NCI-H2081 (cell line): ENCODE results near the gene NPIPB2.
"Not testable (repeated sequence)": the region's sequence is repeated elsewhere in the genome, so short reads cannot be mapped to it uniquely, and the experiment has no call there.

Source experiments
- DNase-seq, 2 experiments: peaks; one replicate each; lab custom pipeline; 2025; lab: John Stamatoyannopoulos, UW

NPIPB2 gene

GRCh38 chr16:11957591-11958395 lies 15.9 kb upstream of the NPIPB2 start:
- DNase-seq, result no peak

DNA sequence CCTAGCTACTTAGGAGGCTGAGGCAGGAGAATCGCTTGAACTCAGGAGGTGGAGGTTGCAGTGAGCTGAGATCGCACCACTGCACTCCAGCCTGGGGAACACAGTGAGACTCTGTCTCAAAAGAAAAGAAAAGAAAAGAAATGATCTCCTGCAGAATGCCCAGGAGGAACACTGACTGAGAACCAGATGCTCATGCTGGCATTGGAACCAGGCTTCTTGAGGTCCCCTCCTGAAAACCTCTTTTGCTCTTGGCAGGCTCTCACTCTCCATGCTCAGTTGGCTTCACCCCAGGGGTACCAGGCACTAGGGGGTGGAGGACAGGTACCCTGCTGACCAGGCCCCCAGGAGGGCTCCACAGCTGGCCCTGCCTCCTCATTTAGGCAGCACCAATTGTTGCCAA lies 14.7 kb upstream of the NPIPB2 start:
- DNase-seq, result no peak

DNA sequence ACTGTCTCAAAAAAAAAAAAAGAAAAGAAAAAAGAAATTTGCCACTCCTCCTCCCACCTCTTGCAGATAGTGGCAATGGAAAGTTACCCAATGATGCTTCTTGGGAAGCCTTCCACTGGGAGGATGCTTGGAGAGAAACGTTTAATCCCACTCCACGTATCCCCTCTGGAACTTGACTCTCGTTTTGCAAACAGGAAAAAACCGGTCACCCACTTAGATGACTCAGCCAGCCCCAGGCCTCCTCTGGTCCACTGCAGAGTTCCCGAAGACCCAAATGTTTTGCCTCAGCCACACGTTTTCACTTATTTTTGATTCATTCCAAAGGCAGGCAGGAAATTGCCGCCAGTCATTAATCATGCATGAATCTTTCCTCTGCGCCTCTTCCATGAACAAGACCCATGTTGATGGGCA lies 13.9 kb upstream of the NPIPB2 start:
- no peak for DNase-seq

DNA sequence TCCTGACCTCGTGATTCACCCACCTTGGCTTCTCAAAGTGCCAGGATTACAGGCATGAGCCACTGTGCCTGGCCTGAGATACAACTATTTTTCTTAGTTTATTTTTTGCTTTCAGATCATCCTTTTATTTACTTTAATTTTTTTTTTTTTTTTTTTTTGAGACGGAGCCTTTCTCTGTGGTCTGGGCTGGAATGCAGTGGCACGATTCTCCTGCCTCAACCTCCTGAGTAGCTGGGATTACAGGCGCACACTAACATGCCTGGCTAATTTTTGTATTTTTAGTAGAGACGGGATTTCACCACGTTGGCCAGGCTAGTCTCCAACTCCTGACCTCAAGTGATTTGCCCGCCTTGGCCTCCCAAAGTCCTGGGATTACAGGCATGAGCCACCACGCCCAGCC lies 11.7 kb upstream of the NPIPB2 start:
- not testable (repeated sequence) for DNase-seq

DNA sequence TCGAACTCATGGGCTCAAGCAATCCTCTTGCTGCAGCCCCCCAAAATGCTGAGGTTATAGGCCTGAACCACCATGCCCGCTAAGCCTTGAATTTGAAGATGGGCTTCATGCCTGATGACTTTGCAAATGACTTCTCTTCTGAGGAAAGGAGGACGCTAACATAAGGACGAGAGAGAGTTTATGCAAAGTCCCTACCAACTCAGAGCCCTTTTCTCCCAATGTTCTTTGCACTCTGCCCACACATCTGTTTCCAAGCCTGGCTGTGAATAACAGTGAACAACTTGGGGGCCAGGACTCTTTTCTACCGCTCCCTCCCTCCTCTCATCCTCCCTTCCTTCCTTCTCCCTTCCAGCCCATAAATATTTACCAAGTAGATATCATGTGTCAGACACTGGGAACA lies 8.5 kb upstream of the NPIPB2 start:
- no peak for DNase-seq

GRCh38 chr16:11949527-11949926 lies 7.7 kb upstream of the NPIPB2 start:
- peak in 1 of 2 experiments; percentile 24 for DNase-seq

DNA sequence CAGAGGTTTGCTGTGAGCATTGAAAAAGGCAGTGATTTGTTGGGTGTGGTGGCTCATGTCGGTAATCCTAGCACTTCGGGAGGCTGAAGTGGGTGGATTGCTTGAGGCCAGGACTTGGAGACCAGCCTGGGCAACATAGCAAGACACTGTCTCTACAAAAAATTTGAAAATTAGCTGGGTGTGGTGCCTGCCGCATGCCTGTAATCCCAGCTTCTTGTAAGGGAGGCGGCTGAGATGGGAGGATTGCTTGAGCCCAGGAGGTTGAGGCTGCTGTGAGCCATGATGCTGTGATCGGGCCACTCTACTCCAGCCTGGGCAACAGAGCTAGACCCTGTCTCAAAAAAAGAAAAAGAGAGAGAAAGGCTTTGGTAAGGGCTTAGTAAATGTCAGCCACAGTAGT lies 7.0 kb upstream of the NPIPB2 start:
- no peak for DNase-seq

DNA sequence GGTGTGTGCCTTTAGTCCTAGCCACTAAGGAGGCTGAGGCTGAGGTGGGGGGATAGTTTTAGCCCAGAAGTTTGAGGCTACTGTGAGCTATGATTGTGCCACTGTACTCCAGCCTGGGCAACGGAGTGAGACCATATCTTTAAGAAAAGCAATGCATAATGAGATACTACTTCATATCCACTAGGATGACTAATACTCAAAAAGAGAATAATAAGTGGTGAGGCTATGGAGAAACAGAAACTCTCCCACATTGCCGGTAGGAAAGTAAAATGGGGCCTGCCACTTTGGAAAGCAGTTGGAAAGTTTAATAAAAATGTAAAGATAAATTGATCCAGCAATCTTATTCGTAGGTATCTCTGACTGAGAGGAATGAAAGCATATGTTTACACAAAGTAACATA lies 4.6 kb upstream of the NPIPB2 start:
- no peak for DNase-seq

GRCh38 chr16:11927350-11927749 lies 14.5 kb downstream of the NPIPB2 start:
- DNase-seq, result not testable (repeated sequence)

DNA sequence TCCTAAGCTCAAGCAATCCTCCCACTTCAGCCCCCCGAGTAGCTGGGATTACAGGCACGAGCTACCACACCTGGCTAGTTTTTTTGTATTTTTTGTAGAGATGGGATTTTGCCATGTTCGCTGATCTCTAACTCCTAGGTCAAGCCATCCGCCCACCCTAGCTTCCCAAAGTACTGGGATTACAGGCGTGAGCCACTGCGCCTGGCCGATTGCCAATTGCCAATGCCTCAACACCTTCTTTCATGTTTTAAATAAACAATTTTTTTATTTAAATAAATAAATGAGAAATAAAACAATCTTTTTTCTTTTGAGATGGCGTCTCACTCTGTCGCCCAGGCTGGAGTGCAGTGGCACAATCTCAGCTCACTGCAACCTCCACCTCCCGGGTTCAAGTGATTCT lies 17.8 kb downstream of the NPIPB2 start:
- DNase-seq, result not testable (repeated sequence)

GRCh38 chr16:11916524-11917285 lies 25.1 kb downstream of the NPIPB2 start:
- DNase-seq, result peak; percentile 51 to 79

GRCh38 chr16:11915644-11916523 lies 26.0 kb downstream of the NPIPB2 start, which contains the start of gene GSPT1:
GSPT1 (minus strand) TSS chr16:11915956; CDS start chr16:11915720, 236 bp downstream.
- peak; percentile 99 for DNase-seq

GRCh38 chr16:11915114-11915643 lies 26.7 kb downstream of the NPIPB2 start:
- no peak for DNase-seq

- peak in 1 of 2 experiments; percentile 22 for DNase-seq
Observed at GRCh38 chr16:11914210-11915113, 27.4 kb downstream of the NPIPB2 start.

DNA sequence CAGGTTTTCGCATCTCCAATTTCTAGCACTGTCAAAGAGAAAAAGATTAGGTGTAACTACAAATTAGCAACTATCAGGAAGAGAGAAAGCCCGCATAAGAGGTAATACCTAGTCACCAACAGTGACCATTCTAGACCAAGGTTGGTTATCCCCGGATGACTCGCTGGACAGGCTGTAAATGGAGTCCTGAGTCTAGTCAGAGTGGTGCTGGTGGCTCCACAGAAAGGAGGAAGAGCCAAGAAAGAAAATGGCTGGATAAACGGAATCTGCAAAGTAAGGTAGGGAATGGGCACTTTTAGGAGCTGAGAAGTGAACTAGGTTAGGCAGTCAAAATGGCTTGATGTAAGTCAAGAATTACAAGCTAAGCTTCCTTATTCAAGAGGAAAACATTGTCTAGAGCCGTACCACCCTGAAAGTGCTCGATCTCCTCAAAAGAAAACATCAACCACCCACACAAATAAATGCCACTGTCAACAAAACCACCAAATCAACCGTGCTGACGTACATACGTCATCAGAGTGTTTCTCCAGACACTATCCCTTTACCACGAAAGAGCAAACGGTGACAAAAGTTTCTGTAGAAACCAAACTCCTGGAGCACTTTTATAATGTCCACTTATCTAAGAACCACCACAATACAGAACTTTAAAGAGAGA lies 28.3 kb downstream of the NPIPB2 start:
- DNase-seq, result no peak

GRCh38 chr16:11909653-11910545 lies 31.9 kb downstream of the NPIPB2 start:
- DNase-seq, result no peak

DNA sequence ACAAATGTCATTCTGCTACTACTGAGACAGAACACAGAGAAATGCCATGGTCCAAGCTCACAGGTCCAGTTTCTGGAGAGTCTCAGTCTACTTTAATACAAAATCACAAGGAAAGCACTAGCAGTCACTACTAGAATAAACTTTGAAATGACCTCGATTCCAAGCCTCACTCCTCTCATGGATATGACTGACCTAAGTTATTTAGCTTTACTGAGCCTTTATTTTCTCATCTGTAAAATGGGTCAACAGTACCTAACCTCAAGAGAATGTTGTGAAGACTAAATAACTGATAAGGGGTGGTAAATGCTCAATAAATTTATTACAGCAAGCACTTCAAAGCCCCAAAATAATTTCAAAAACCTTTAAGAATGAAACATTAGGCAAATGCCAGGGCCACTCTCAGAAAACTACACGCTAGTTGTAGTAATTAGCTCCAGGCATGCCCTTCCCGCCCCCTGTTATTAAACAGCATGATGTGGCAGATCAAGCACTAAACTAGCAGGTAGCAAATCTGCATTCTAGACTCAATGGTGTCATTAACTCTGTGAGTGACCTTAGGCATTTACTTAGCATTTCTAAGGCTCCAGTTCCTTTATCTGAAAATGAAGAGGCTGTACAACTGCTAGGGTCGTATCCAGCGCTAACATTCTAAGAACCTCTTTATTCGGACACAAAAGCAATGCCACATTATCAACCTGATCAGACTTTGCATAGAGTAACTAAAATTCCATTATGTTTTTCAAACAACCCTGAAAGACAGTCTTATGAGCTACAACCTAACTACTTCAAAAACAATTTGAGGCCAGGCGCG lies 34.5 kb downstream of the NPIPB2 start:
- peak in 1 of 2 experiments; percentile 11 for DNase-seq

DNA sequence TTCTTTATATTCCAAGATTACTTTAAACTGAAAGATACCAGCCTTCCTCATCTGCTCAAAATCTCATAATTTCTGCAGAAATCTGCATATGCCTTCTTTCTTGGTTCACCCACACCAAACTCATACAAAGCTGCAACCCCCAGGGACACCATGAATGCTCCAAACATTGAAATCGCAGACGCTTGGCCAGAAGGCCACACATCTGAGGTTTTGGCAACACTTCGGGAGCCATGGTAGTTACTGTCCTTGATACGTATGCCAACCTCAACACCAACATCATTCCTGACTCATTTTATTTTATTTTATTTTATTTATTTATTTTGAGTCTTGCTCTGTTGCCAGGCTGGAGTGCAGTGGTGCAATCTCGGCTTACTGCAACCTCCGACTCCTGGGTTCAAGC lies 37.9 kb downstream of the NPIPB2 start:
- no peak for DNase-seq
